GM19438 (cell line): Measurements from ENCODE around the gene RGS3.
A peak's percentile ranks its signal among the peaks of the same experiment; 100 is the strongest.

Source experiments
- ATAC-seq: cut with Tn5 transposase; IDR thresholded peaks from one replicate; pipeline ENCODE4 v1.9.1; 2021; ENCODE audit warnings: low read depth; ENCODE audit not compliant: unreplicated experiment

The RGS3 gene

DNA sequence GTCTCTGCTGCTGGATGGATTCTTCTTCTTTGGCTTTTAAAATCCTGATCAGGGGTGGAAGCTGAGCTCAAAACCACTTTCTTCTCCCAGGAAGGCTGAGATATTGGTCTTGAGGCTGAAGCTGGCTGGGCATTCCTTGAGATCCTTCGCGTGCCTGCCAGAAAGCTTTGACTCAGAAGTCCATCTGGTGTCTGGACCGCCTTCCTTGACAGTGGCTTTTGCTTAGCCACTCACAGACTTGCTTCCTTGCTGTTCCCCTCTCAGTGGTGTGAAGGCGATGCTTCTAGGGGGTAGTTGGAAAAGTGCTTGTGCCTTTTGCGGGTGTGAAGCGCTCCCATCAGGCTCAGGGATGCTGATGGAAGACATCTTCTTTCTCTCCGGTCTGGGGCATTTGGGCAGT is 45.9 kb downstream of the RGS3 start:
- ATAC-seq = no peak

DNA sequence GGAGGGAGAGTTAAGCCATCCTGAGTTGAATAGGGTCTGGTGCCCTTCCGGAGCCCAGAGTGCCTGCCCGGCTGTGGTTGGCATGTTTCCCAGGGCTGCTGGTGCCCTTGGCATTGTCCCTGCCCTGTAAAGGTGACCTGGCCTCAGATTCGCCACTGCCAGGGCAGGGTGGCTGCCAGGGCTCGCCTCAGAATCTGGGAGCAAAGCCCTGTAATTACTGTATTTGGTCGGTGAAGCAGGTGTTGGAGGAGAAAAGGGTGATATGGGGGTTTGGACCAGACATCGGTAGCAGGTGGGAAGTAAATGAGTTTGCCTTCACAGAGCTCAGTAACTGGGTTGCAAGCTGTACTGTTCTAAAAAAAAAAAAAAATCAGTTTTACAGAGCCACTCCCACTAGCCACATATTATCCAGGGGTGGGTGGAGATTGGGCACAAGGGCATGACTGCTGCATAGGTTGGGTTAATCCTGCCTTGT is 47.6 kb downstream of the RGS3 start:
- no peak for ATAC-seq

DNA sequence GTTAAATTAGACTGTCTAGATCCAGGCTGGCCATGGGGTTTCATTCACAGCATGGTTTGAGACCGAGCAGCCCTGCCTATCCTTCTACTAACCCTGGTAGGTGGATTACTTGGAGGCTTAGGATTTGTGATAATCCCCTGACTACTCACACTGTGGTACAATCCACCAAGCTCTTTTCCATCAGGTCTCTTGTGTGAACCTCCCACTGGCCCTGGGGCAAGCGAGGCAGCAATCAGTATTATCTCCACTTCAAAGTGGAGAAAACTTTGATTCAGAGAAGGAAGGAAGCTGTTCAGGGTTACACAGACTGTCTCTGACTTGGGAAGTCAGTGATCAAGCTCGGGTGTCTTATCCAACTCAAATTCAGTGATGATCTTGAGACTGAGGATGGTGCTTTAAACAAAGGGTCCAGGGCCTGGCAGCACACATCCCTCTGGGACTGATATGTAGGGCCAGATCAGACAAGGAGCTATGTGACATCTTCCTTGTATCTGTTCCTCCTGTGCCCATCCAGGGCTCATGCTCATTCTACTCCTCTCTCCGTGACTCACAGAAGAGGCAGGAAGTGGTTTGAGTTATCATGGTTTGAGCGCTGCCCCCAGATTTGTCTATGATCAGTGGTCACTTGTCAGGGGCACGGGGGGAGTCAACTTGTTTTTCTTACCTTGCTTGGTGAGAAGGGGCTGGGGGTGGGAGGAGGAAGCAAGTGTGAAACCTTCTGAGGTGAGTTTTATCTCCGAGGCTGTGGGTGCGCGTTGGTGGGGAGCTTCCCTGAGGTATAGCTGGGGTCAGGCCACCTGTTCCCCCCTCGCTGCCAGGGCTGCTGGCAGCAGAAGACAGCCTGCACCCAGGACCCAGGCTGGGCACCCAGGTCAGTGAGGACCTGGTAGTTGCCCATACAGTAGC is 48.6 kb downstream of the RGS3 start:
- no peak for ATAC-seq

DNA sequence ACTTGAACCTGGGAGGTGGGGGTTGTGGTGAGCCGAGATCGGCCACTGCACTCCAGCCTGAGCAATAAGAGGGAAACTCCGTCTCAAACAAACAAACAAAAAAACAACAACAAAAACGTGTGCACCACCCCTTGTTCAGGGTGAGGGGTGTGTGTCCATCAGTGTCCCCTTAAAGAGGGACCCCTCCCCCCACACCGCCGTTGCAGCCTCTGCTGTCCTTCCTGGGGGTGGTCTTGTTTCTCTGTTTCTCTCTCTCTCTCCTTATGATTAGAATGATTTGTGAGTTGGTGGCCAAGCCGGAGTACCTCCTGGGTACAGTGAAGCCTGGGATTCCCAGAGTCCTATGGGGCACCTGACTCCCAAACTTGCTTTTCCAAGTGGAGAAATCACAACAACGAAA is 49.6 kb downstream of the RGS3 start:
- ATAC-seq = no peak

DNA sequence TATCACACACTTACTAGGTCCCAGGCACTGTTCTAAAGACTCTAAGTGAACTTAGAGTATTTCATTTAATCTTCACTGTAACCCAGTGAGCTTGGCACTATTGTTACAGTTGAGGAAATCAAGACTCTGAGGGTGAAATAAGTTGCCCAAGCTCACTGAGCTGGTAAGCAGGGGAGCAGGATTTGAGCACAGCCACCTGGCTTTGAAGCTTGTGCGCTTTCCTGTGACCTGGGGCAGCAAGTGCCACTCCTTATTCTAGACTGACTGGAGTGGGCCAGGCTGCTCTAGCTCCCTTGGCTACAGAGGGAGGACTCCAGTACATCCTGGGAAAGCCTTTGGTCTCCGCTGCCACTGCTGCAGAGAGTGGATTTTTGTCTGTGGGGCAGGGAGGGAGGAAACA is 50.0 kb downstream of the RGS3 start:
- no peak for ATAC-seq

DNA sequence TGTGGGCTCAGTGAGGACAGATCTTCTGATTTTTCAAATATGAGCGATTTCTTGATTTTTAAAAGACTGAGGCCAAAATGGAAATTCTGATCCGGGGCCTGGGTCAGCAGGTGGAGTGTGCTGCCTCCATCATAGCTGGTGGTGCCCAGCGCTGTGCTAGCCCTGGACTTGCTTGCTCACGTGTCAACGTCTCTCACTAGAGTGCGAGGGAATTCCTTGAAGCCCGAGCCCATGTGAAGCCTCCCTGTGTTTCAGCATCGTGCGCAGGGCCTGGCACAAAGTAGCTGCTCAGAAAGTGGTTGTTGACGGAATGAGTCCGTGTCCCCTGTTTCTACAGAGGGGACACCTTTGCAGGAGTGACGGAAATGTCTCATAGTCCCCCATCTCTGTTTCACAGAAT is 50.5 kb downstream of the RGS3 start:
- ATAC-seq = no peak

DNA sequence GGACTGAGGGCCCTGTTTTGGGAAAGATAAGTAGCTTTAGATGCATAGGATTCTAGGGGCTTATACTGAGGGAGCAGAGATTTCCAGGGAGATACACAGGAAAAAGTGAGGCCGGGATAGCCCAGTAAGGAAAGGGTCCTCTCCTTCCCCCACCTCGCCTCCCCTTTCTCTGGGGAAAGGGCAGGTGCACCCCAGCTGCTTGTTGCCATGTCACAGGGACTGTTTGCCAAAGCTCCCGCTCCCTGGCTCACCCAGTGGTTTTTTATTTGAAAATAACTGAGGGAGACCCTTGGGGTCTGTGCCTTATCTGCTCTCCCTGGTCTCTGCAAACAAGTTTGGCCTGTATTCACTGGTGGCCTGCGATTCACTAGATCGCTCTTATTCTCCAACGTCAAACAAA is 51.2 kb downstream of the RGS3 start:
- ATAC-seq = no peak

DNA sequence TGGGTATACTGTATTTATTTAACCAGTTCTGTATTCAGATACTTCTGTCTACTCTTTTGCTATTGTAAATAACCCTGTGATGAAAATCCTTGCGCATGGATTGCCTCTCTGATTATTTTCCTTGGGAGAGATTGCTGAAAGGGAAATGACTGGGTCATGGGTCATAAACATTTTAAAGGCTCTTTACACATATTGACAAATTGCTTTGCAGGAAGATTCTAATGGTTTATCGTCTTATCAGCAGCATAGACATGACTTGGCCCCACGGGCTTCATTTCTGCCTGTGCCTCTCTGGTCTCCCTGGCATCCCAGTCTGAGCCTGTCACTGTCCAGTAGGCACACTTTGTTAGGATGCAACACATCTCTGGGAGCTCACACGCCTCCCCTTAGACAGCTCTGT is 52.3 kb downstream of the RGS3 start:
- ATAC-seq = no peak

DNA sequence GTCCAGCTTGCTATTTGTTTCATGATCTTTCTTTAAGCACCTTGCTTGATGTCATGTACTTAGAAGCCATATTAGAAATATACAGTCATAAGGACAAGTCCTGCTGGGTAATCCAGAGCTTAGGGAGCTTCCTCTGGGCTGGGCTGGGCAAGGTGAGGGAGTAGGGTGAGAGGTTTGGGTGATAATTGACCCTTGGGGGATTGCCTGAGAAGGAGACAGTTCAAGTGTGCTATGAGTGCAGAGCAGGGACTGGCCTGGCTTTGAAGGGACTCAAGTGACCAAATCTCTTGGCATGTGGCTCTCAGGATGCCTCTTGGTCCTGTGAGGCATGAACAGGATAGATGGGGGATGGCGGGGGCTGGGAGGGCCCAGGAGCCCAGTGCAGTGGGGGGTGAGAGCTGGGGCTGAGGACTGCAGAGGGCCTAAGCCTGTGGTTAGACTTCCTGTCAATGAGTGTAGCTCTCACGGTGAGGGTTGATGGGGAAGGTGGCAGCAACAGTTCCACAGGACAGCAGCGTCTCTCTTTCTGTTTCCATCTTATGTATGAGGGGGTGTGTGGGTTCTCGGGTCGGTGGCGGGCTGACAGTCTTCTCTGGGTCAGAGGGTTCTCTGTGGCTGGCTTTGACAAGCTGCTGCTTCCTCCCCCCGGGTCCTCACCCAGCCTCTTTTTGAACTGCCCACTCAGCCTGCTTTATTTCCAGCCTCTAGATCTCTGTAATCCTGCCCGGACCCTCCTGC is 53.5 kb downstream of the RGS3 start:
- ATAC-seq = peak; percentile 90

DNA sequence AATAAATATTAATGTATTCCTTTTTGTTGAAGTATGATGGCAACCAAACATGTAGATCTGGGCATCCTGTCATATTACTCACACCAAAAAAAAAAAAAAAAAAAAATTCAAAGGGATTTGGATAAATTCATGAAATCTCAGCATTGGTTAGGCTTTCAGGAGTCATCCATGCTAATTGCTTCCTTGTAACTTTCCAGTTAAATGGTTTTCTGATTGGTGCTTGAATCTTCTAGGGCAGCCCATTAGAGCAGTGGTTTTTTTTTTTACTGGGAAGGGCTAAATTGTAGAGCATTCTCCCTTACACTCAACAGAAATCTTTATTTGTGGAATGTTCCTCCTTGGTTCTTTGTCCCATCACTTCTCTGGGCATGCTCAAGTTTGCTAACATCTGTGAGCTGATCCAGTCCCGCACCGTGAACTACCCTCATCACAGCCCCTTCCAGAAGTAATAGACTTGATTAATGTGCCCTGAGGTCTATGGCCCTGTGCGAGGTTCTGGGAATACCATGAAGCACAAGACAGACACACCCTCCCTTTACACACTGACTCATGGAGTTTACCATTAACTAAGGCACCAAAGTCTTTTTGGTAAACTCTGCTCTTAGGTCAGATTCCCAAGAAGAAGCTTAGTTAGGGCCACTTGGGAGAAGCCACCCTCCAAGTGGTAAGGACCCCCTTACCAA is 56.0 kb downstream of the RGS3 start:
- no peak for ATAC-seq

DNA sequence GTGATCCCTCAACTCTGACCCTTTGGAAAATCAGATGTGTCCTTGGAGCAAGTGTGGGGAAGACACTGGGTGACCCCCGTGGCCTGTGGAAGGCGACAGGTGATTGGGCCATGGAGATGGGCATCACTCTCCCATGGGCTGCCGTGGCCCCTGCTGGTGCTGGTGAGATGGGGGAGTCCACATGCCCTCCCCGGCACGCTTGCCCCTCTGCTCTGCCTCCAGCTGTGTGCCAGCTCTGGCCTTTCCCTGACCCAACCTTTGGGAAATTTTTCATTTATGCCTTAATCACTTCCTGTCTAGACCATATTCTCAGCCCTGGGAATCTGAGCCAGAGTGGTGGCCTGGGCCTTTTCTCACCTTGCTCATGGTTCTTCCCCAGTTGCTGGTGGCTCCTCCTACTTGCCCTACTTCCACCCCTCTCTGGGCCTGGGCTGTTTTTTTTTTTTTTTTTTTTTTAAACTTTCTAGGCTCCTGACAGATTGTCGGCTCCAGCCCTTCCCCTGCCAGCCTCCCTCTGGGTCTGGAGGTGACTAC is 56.6 kb downstream of the RGS3 start:
- no peak for ATAC-seq

DNA sequence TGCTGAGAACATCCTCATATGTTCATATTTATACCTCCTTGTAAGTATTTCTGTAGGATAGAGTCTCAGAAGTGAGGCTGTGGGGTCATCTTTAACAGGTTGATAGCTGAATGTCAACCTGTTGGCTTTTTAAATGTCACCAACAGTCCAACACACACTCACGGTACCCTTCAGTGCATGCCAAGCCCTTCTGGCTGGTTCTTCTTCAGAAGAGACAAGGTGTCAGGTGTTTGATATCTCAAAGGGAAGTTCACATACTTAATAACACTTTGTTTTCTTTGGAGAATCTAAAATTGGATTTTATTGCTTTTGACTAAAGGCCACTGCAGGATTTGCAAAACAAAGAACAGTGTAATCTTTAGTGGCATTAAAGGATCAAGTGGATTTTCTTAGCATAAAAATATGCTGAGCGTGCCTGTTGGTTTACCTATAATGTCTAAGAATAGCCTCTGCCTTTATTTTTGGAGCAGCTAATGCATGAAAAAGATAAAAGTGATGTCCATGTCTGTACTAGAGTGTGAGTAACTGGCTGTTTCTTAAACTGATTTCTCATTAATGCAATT is 58.2 kb downstream of the RGS3 start:
- no peak for ATAC-seq

DNA sequence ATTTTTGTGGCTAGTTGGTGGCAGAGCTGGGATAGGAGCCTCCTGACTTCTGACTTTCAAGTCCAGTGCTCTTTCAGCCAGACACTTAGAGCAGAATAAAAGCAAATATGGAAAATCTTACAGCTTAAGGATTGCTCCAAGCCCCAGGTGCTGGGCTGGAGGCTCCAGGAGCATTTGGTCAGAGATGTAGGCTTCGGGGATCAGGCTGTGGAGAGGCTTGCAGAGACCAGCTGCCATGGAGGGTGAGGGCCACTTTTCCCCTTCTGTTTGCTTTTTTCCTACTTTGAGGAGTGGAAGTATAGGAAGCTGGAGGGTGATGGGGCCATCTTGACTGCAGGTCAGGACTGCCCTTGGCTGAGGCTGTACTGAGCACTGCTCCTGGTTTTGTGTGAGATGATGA is 58.9 kb downstream of the RGS3 start:
- ATAC-seq = no peak

DNA sequence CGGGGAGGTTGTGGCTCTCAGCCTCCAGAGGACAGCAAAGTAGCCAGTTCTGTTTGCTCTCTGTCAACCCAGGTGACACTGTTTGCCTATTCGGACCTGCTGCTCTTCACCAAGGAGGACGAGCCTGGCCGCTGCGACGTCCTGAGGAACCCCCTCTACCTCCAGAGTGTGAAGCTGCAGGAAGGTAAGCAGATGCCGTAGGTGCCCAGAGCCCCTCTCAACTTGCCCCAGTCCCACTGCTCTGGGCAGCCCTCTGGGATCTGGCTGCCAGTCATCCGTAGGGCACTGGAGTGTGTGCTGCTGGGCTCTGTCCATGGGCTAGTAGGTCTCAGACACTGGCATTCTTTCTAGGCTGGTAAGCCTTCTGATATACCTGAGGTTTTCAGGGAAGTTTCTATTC is 59.3 kb downstream of the RGS3 start:
- peak; percentile 2 for ATAC-seq

DNA sequence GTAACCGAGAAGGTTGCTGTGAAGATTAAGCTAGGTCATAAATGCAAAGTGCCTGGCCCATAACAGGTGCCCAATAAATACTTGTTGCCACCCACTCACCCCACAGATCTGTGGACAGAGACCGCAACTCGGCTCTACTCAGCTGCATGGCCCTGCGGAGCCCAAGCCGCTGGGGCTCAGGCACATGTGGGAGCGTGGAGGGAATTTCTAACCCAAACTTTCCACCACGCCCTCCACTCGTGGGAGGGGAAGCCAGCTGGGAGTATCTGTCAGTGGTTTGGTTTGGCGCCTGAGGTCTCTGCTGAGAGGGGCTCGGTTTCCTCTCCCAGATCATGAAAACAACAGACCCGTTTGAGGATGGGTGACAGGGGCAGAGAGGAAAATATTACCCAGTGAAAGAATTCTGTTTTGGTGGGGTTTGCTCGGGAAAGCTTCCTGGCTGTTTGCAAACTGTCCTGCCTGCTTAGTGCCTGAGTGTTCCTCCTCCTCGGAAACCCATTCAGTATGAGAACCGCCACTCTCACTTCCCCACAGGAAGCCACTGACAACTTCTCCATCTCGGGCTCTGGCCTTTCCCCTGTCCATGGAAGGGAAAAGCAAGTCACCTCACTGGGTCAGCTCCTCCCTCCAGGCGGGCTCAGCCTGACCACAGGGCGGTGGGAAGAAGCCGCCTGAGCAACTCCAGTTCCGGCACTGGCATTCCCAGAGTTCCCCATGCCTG is 60.1 kb downstream of the RGS3 start:
- peak; percentile 63 for ATAC-seq

DNA sequence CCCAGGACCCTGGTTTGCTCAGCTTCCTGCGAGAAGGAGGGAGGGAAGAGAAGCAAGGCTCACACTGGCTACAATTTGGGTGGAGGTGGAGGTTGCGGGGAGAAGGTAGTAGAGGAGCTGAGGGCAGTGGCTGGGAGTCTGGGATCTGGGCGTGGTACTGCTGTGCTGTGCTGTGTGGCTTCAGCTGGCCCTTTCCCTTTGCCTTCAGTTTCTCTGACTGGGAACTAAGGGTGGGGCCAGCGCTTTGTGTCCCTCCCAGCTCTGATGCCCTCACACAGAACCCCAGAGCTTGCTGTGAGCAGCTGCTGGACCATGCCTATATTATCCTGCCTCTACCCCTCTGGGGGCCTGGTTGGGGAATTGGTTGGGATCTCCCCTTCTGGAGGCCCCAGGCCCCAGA is 60.9 kb downstream of the RGS3 start:
- ATAC-seq = no peak

DNA sequence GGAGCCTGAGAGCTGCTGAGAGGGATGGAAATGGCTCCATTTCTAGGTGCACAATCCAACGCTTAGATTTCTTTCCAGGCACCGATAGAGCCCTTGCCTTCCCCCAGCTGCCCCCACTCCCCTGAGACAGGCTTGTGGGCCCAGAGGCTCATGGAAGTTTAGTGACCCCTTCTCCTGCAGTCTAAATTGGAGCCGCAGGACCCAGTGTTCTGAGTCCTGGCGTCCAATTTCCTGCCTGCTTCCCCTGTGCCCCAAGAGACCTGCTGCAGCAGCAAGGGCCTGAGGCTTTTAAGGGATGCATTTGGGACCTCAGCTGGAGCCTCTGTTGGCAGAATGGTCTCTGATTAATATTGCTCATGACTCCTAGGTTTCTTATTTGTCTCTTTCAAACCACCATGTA is 61.7 kb downstream of the RGS3 start:
- no peak for ATAC-seq

DNA sequence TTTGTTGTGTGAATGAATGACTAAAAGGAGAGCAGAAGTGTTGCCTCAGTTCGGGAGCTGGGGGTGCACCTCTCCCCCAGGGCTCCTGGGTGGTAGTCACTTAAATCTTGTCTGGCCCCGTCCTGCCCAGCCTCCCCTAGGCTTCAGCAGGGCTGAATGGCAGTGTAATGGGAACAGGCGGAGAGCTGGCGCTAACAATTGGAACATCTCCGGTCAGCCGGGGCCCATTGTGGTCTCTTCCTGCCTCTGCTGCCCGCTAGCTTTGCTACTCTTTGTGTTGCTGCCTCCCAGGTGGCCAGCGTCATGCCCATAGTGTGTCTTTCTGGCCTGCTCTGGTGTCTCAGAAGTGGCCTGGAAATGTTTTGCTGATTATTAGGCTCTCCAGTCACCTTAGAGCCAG is 62.3 kb downstream of the RGS3 start:
- ATAC-seq = no peak

DNA sequence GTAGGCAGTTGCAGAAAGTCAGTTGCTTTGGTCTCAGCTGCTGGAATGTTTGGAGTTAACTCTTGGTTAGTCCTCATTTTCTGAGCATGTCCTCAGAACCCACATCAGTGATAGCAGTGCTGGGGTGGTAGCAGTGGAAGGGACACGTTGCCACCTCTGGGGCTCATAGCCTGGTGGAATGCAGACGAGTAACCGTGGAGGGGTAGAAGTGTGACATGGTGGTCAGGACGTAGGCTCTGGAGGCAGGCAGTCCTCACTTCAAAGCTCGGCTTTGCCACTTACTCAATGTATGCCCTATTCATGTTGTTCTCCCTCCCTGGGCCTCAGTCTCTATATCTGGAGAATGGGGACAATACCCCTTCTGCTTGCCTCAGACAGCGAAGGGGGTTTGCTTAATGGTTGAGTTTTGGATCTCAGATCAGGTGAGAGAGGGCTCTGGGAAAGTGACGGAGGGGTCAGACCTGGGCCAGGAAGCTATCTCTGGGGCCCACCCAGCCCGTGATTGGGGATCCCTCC is 62.8 kb downstream of the RGS3 start:
- ATAC-seq = no peak

DNA sequence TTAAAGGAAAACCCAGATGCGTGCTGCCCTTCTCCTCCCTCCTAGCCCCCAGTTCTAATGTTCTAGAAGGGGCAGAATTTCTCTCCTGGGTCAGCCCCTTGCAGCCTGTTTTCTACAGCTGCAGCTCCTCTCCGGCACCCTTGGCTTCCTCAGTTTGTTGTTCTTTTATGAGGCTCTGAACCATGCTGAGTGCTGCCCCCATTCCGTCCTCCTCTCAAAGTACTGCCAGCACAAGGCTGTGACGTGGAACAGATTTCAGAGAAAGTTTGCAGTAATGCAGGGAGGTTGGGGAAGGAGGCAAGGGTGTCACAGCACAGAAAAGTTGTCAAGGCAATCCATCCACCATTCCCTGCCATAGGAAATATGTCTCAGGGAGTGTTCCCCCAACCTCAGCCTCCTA is 63.3 kb downstream of the RGS3 start:
- ATAC-seq = no peak
